ENCODE results near the gene PLA2G2D.

The PLA2G2D gene

GRCh38 chr1:20125100-20125499, 5.8 kb upstream of the PLA2G2D start:
- Histone ChIP-seq H3K27me3 (ENCODE audit: control insufficient read depth, insufficient read depth, low read length) (peaks cover 3% of the 10 kb centered on the region), H3K36me3 (ENCODE audit: control insufficient read depth, insufficient read depth, low read length) (no peaks in the 10 kb centered on the region), H3K4me3 (ENCODE audit: low read depth, low read length) (no peak overlapping the region), H3K4me1 (ENCODE audit: control insufficient read depth, insufficient read depth, low read length) (no peaks in the 10 kb centered on the region), H3K9me3 (ENCODE audit: control insufficient read depth, insufficient read depth, low read length) (no peaks in the 10 kb centered on the region), H3K9ac (ENCODE audit: low read depth, low read length) (no peak overlapping the region)

DNA sequence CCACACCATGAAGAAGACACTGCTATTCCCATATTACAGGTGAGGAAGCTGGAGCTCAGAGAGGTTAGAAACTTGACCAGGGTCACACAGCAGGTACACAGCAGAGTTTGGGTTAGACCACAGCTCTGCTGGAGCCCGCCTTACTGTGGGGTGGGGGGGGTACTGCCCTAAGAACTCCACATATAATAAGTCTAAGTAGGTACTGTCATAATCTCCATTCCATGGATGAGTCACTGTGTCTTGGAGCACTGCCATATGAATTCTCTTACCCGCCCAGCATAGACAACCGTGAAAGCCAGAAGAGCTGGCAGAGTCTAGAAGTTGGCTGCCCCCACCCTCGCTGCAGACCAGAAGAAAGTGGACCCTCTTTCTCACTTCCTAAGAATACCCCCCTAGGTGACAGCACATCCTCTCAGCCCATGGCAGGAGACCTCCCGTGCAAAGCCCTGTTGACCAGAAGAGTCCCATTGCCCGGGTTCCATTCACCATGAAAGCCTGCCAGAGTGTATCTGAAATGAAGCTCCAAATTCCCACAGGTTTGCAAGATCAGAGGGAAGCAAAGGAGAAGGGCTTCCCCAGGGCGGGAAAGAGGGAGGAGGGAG, 5.2 kb upstream of the PLA2G2D start:
- Histone ChIP-seq H3K4me1 (ENCODE audit: control insufficient read depth, insufficient read depth, low read length) (no peaks in the 10 kb centered on the region), H3K9ac (ENCODE audit: low read depth, low read length) (no peak overlapping the region), H3K4me3 (ENCODE audit: low read depth, low read length) (no peak overlapping the region), H3K36me3 (ENCODE audit: control insufficient read depth, insufficient read depth, low read length) (no peaks in the 10 kb centered on the region), H3K9me3 (ENCODE audit: control insufficient read depth, insufficient read depth, low read length) (no peaks in the 10 kb centered on the region), H3K27me3 (ENCODE audit: control insufficient read depth, insufficient read depth, low read length) (peaks cover 3% of the 10 kb centered on the region)

DNA sequence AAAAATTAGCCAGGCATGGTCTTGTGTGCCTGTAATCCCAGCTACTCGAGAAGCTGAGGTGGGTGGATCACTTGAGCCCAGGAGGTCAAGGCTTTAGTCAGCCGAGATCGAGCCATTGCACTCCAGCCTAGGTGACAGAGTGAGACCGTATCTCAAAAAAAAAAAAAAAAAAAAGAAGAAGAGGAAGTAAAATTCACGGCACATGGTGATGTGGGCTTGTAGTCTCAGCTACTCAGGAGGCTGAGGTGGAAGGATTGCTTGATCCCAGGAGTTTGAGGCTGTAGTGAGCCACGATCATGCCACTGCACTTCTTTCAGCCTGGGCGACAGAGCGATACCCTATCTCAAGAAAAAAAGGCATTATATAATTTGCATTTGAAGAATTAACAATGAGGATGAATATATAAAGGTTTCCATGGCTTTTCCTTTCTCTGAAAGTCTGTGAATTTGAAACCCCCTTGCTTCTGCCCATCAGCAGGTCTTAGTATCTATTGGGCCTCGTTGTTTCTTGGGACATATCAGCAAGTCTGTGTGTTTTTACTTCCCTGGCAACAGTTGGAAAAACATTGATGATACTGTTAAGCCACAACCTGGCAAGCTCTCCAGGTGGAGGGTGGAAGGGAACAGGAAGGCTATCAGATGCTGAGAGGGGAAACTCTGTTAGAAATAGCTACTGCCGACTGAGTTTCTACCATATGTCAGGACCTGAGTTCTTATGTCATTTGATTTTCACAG, 4.6 kb upstream of the PLA2G2D start:
- Histone ChIP-seq H3K27me3 (ENCODE audit: control insufficient read depth, insufficient read depth, low read length) (peaks cover 3% of the 10 kb centered on the region), H3K4me1 (ENCODE audit: control insufficient read depth, insufficient read depth, low read length) (no peaks in the 10 kb centered on the region), H3K9ac (ENCODE audit: low read depth, low read length) (no peak overlapping the region), H3K36me3 (ENCODE audit: control insufficient read depth, insufficient read depth, low read length) (no peaks in the 10 kb centered on the region), H3K9me3 (ENCODE audit: control insufficient read depth, insufficient read depth, low read length) (no peaks in the 10 kb centered on the region), H3K4me3 (ENCODE audit: low read depth, low read length) (no peak overlapping the region)

DNA sequence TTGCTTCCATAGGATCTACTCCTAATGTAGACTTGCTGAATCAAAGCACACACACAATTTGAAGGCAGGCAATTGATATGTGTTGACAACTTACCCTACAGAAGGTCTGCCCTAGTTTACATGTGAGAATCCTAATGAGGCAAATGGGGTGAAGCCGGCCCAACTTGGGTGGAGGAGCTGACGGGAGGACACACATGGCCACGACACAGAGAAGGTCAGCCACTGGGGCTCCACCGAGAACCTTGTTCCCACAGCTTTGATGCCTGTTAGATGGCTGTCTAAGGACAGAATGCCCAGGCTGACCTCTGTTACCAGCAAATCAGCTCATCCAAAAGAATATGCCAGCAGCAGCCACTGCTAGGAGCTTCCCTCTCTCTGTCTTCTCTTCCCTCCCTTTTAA, 1.5 kb upstream of the PLA2G2D start:
- Histone ChIP-seq H3K4me3 (ENCODE audit: low read depth, low read length) (no peak overlapping the region), H3K4me1 (ENCODE audit: control insufficient read depth, insufficient read depth, low read length) (no peaks in the 10 kb centered on the region), H3K27me3 (ENCODE audit: control insufficient read depth, insufficient read depth, low read length) (peaks cover 3% of the 10 kb centered on the region), H3K9ac (ENCODE audit: low read depth, low read length) (no peak overlapping the region), H3K36me3 (ENCODE audit: control insufficient read depth, insufficient read depth, low read length) (no peaks in the 10 kb centered on the region), H3K9me3 (ENCODE audit: control insufficient read depth, insufficient read depth, low read length) (no peaks in the 10 kb centered on the region)

- Histone ChIP-seq H3K4me3 (ENCODE audit: low read depth, low read length) (no peak overlapping the region), H3K27me3 (ENCODE audit: control insufficient read depth, insufficient read depth, low read length) (peaks cover 3% of the 10 kb centered on the region), H3K9me3 (ENCODE audit: control insufficient read depth, insufficient read depth, low read length) (no peaks in the 10 kb centered on the region), H3K9ac (ENCODE audit: low read depth, low read length) (no peak overlapping the region), H3K36me3 (ENCODE audit: control insufficient read depth, insufficient read depth, low read length) (no peaks in the 10 kb centered on the region), H3K4me1 (ENCODE audit: control insufficient read depth, insufficient read depth, low read length) (no peaks in the 10 kb centered on the region)
Measured at GRCh38 chr1:20117236-20117635, 2.1 kb downstream of the PLA2G2D start.

- H3K27me3 ChIP-seq (ENCODE audit: control insufficient read depth, insufficient read depth, low read length), result no peaks in the 10 kb centered on the region
- no peaks in the 10 kb centered on the region for H3K36me3 ChIP-seq (ENCODE audit: control insufficient read depth, insufficient read depth, low read length)
- H3K4me3 ChIP-seq (ENCODE audit: low read depth, low read length), result no peak overlapping the region
- no peaks in the 10 kb centered on the region for H3K4me1 ChIP-seq (ENCODE audit: control insufficient read depth, insufficient read depth, low read length)
- H3K9me3 ChIP-seq (ENCODE audit: control insufficient read depth, insufficient read depth, low read length), result no peaks in the 10 kb centered on the region
- H3K9ac ChIP-seq (ENCODE audit: low read depth, low read length), result no peak overlapping the region
Measured at GRCh38 chr1:20115916-20116315, 3.4 kb downstream of the PLA2G2D start.

GRCh38 chr1:20115479-20115878, 3.9 kb downstream of the PLA2G2D start:
- Histone ChIP-seq H3K27me3 (ENCODE audit: control insufficient read depth, insufficient read depth, low read length) (no peaks in the 10 kb centered on the region), H3K36me3 (ENCODE audit: control insufficient read depth, insufficient read depth, low read length) (no peaks in the 10 kb centered on the region), H3K4me3 (ENCODE audit: low read depth, low read length) (no peak overlapping the region), H3K9me3 (ENCODE audit: control insufficient read depth, insufficient read depth, low read length) (no peaks in the 10 kb centered on the region), H3K9ac (ENCODE audit: low read depth, low read length) (no peak overlapping the region), H3K4me1 (ENCODE audit: control insufficient read depth, insufficient read depth, low read length) (no peaks in the 10 kb centered on the region)

- no peaks in the 10 kb centered on the region for H3K4me1 ChIP-seq (ENCODE audit: control insufficient read depth, insufficient read depth, low read length)
- no peak overlapping the region for H3K9ac ChIP-seq (ENCODE audit: low read depth, low read length)
- H3K9me3 ChIP-seq (ENCODE audit: control insufficient read depth, insufficient read depth, low read length), result no peaks in the 10 kb centered on the region
- H3K27me3 ChIP-seq (ENCODE audit: control insufficient read depth, insufficient read depth, low read length), result no peaks in the 10 kb centered on the region
- H3K4me3 ChIP-seq (ENCODE audit: low read depth, low read length), result no peak overlapping the region
- H3K36me3 ChIP-seq (ENCODE audit: control insufficient read depth, insufficient read depth, low read length), result no peaks in the 10 kb centered on the region
Measured at GRCh38 chr1:20114021-20114648, 5.2 kb downstream of the PLA2G2D start.

- Histone ChIP-seq H3K9me3 (ENCODE audit: control insufficient read depth, insufficient read depth, low read length) (no peaks in the 10 kb centered on the region), H3K4me1 (ENCODE audit: control insufficient read depth, insufficient read depth, low read length) (no peaks in the 10 kb centered on the region), H3K4me3 (ENCODE audit: low read depth, low read length) (no peak overlapping the region), H3K9ac (ENCODE audit: low read depth, low read length) (no peak overlapping the region), H3K27me3 (ENCODE audit: control insufficient read depth, insufficient read depth, low read length) (no peaks in the 10 kb centered on the region), H3K36me3 (ENCODE audit: control insufficient read depth, insufficient read depth, low read length) (no peaks in the 10 kb centered on the region)
Measured at GRCh38 chr1:20112279-20113000, 6.9 kb downstream of the PLA2G2D start.

DNA sequence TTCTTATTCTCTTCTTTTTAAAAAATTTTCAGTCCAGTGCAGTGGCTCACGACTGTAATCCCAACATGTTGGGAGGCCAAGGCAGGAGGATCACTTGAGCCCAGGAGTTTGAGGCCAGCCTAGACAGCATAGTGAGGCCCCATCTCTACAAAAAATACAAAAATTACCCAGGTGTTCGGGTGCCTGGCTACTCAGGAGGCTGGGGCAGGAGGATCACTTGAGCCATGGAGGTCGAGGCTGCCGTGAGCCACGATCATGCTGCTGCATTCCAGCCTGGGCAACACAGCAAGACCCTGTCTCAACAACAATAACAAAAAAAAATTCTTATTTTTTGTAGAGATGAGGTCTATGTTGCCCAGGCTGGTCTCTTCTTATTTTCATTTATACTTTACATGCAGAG, 7.9 kb downstream of the PLA2G2D start:
- Histone ChIP-seq H3K4me3 (ENCODE audit: low read depth, low read length) (no peak overlapping the region), H3K9ac (ENCODE audit: low read depth, low read length) (no peak overlapping the region), H3K27me3 (ENCODE audit: control insufficient read depth, insufficient read depth, low read length) (no peaks in the 10 kb centered on the region), H3K4me1 (ENCODE audit: control insufficient read depth, insufficient read depth, low read length) (no peaks in the 10 kb centered on the region), H3K9me3 (ENCODE audit: control insufficient read depth, insufficient read depth, low read length) (no peaks in the 10 kb centered on the region), H3K36me3 (ENCODE audit: control insufficient read depth, insufficient read depth, low read length) (no peaks in the 10 kb centered on the region)

DNA sequence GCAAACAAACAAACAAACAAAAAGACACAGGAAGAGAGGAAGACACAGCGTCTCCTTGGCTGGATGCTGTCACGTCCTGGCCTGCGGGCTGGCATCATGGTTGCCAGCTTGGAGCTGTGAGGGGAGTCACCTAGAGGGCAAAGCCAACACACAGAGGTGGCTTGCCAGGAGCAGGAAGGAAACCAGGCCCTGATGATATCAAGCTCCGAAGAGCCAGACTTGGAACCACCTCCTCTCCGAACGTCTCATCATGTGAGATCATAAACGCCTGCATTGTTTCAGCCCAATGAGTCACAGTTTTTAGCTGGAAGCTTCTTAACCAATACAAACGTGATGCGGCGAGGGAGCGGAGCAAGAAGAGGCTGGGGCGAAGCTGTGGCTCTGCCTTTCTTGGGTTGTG, 8.7 kb downstream of the PLA2G2D start:
- Histone ChIP-seq H3K9me3 (ENCODE audit: control insufficient read depth, insufficient read depth, low read length) (no peaks in the 10 kb centered on the region), H3K4me3 (ENCODE audit: low read depth, low read length) (no peak overlapping the region), H3K9ac (ENCODE audit: low read depth, low read length) (no peak overlapping the region), H3K36me3 (ENCODE audit: control insufficient read depth, insufficient read depth, low read length) (no peaks in the 10 kb centered on the region), H3K4me1 (ENCODE audit: control insufficient read depth, insufficient read depth, low read length) (no peaks in the 10 kb centered on the region), H3K27me3 (ENCODE audit: control insufficient read depth, insufficient read depth, low read length) (no peaks in the 10 kb centered on the region)

Data from iPS-15b (cell line).